HepG2 (cell line): ENCODE data around the gene CPNE4. TPM values are rescaled to one million over a fixed set of nuclear protein-coding genes. Genes with fewer than 3 reads are reported as not detected.
A peak's percentile ranks its signal among the peaks of the same experiment; 100 is the strongest.

ENCODE experiments used
- FLYWCH1 ChIP-seq: sonication (generic); formaldehyde crosslinking; IDR thresholded peaks from 2 replicates; pipeline ENCODE4 v1.8.1; 2023; ENCODE audit warnings: mild to moderate bottlenecking, missing genetic modification reagents
- HNF4A ChIP-seq: sonication (generic); formaldehyde crosslinking; IDR thresholded peaks from 2 replicates; pipeline ENCODE4 v1.4.0; 2020; ENCODE audit warnings: missing genetic modification reagents
- KAT7 ChIP-seq: IDR thresholded peaks from 2 replicates; pipeline ENCODE4 v1.6.1; 2018; ENCODE audit warnings: borderline replicate concordance, missing compliant biosample characterization
- KLF15 ChIP-seq: sonication (generic); formaldehyde crosslinking; IDR thresholded peaks from 2 replicates; pipeline ENCODE4 v1.8.1; 2023; ENCODE audit warnings: borderline replicate concordance, mild to moderate bottlenecking, inconsistent platforms, missing genetic modification reagents, mixed read lengths
- PHF21A ChIP-seq: sonication (generic); formaldehyde crosslinking; IDR thresholded peaks from 2 replicates; pipeline ENCODE4 v1.5.0; 2020; ENCODE audit warnings: mild to moderate bottlenecking, missing genetic modification reagents
- PITX1 ChIP-seq: sonication (generic); formaldehyde crosslinking; IDR thresholded peaks from 2 replicates; pipeline ENCODE4 v1.5.1; 2020; ENCODE audit warnings: mild to moderate bottlenecking, missing genetic modification reagents
- SOX5 ChIP-seq: IDR thresholded peaks from 2 replicates; pipeline ENCODE4 v1.6.1; 2016; ENCODE audit warnings: borderline replicate concordance
- SP2 ChIP-seq: sonication (generic); formaldehyde crosslinking; IDR thresholded peaks from 2 replicates; pipeline ENCODE4 v1.5.1; 2020; ENCODE audit warnings: mild to moderate bottlenecking, missing genetic modification reagents
- STAT6 ChIP-seq: sonication (generic); formaldehyde crosslinking; IDR thresholded peaks from 2 replicates; pipeline ENCODE4 v1.4.0; 2020; ENCODE audit warnings: missing genetic modification reagents, mild to moderate bottlenecking, borderline replicate concordance
- ZBTB7B ChIP-seq: sonication (generic); formaldehyde crosslinking; IDR thresholded peaks from 2 replicates; pipeline ENCODE4 v1.4.0; 2020; ENCODE audit warnings: missing genetic modification reagents
- ZIK1 ChIP-seq: sonication (generic); formaldehyde crosslinking; IDR thresholded peaks from 2 replicates; pipeline ENCODE4 v1.5.0; 2020; ENCODE audit warnings: mild to moderate bottlenecking, low read depth, missing genetic modification reagents, borderline replicate concordance
- ZNF180 ChIP-seq: sonication (generic); formaldehyde crosslinking; IDR thresholded peaks from 2 replicates; pipeline ENCODE4 v1.4.0; 2020; ENCODE audit warnings: low read depth, missing genetic modification reagents, borderline replicate concordance
- ZNF207 ChIP-seq: fragments of 450-650 bp; IDR thresholded peaks from 2 replicates; pipeline ENCODE4 v1.6.1; 2016; ENCODE audit warnings: antibody characterized with exemption, borderline replicate concordance
- ZNF367 ChIP-seq: sonication (generic); formaldehyde crosslinking; IDR thresholded peaks from 2 replicates; pipeline ENCODE4 v1.4.0; 2020; ENCODE audit warnings: missing genetic modification reagents, borderline replicate concordance
- ZNF501 ChIP-seq: sonication (generic); formaldehyde crosslinking; IDR thresholded peaks from 2 replicates; pipeline ENCODE4 v1.5.1; 2020; ENCODE audit warnings: mild to moderate bottlenecking, moderate library complexity, missing genetic modification reagents
- ZNF841 ChIP-seq: sonication (generic); formaldehyde crosslinking; IDR thresholded peaks from 2 replicates; pipeline ENCODE4 v1.8.1; 2023; ENCODE audit warnings: missing genetic modification reagents, borderline replicate concordance
- polyA plus RNA-seq, 8 experiments: library from polyadenylated mRNA; depleted of rRNA in 3 of 8; stranded (reverse) in 7 of 8; unstranded in 1 of 8; fragments of >200 nt; fragmentation: Illumina TruSeq in 4 of 8; extraction: Trizol in 4 of 8; gene quantifications; 2 replicates each; pipeline versions ENCODE4 v1.2.1 to v1.2.3, GENCODE V29; 2011 to 2016; ENCODE audit warnings: low read depth in 4 of 8, missing spikeins in 1 of 8, mixed read lengths in 1 of 8; ENCODE audit not compliant: insufficient read depth in 1 of 8
- total RNA-seq, 5 experiments: library from RNA; depleted of rRNA; stranded (reverse); fragments of >200 nt; fragmentation: Illumina TruSeq; extraction: Trizol; gene quantifications; 2 replicates each; pipeline ENCODE4 v1.2.3, GENCODE V29; 2016; ENCODE audit warnings: low read depth in 1 of 5
- TF ChIP-seq, protein P1 (sequence below): sonication (generic); formaldehyde crosslinking; IDR thresholded peaks from 2 replicates; pipeline ENCODE4 v1.5.0; 2020; ENCODE audit warnings: mild to moderate bottlenecking, missing genetic modification reagents, borderline replicate concordance
- TF ChIP-seq, protein P2 (sequence below): sonication (generic); formaldehyde crosslinking; conservative IDR thresholded peaks from 2 replicates; pipeline ENCODE4 v1.4.0; 2020; ENCODE audit warnings: missing genetic modification reagents

CPNE4 gene
- total and polyA plus RNA-seq, 2 of the 13 experiments (the other 11 are each of a cell fraction or from before 2014, with no cell fraction given) = not detected

GRCh38 chr3:132034486-132035464 is at the start of gene CPNE4 (continued):
- TF ChIP-seq ZNF501 (CRISPR knock-in tag) (peak; percentile 40; the same call in 1 of the 2 replicates), ZNF367 (CRISPR knock-in tag) (peak; percentile 68; the same call in 1 of the 2 replicates), FLYWCH1 (CRISPR knock-in tag) (0 out of 2 replicates have a peak, but pooled peaks have one; percentile 70), KLF15 (CRISPR knock-in tag) (peak; percentile 53; the same call in 1 of the 2 replicates), KAT7 (CRISPR knock-in tag) (no peak), ZNF180 (CRISPR knock-in tag) (no peak), ZBTB7B (CRISPR knock-in tag) (no peak), SOX5 (CRISPR knock-in tag) (no peak), STAT6 (CRISPR knock-in tag) (no peak), PHF21A (CRISPR knock-in tag) (no peak), HNF4A (CRISPR knock-in tag) (no peak), ZIK1 (CRISPR knock-in tag) (peak; percentile 59; the same call in 1 of the 2 replicates), PITX1 (CRISPR knock-in tag) (no peak), ZNF207 (no peak), ZNF841 (CRISPR knock-in tag) (no peak), SP2 (CRISPR knock-in tag) (no peak)
- TF ChIP-seq, protein P1, sequence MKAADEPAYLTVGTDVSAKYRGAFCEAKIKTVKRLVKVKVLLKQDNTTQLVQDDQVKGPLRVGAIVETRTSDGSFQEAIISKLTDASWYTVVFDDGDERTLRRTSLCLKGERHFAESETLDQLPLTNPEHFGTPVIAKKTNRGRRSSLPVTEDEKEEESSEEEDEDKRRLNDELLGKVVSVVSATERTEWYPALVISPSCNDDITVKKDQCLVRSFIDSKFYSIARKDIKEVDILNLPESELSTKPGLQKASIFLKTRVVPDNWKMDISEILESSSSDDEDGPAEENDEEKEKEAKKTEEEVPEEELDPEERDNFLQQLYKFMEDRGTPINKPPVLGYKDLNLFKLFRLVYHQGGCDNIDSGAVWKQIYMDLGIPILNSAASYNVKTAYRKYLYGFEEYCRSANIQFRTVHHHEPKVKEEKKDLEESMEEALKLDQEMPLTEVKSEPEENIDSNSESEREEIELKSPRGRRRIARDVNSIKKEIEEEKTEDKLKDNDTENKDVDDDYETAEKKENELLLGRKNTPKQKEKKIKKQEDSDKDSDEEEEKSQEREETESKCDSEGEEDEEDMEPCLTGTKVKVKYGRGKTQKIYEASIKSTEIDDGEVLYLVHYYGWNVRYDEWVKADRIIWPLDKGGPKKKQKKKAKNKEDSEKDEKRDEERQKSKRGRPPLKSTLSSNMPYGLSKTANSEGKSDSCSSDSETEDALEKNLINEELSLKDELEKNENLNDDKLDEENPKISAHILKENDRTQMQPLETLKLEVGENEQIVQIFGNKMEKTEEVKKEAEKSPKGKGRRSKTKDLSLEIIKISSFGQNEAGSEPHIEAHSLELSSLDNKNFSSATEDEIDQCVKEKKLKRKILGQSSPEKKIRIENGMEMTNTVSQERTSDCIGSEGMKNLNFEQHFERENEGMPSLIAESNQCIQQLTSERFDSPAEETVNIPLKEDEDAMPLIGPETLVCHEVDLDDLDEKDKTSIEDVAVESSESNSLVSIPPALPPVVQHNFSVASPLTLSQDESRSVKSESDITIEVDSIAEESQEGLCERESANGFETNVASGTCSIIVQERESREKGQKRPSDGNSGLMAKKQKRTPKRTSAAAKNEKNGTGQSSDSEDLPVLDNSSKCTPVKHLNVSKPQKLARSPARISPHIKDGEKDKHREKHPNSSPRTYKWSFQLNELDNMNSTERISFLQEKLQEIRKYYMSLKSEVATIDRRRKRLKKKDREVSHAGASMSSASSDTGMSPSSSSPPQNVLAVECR (CRISPR knock-in tag) = no peak; the same call in 1 of the 2 replicates
- TF ChIP-seq, protein P2, sequence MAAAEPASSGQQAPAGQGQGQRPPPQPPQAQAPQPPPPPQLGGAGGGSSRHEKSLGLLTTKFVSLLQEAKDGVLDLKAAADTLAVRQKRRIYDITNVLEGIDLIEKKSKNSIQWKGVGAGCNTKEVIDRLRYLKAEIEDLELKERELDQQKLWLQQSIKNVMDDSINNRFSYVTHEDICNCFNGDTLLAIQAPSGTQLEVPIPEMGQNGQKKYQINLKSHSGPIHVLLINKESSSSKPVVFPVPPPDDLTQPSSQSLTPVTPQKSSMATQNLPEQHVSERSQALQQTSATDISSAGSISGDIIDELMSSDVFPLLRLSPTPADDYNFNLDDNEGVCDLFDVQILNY = 0 out of 2 replicates have a peak, but pooled peaks have one; percentile 65
